HG03354 (cell line): ENCODE results near the gene S100A10.

Experiments used
- ATAC-seq: cut with Tn5 transposase; IDR thresholded peaks from one replicate; pipeline ENCODE4 v1.9.1; 2021; ENCODE audit warnings: mild to moderate bottlenecking; ENCODE audit not compliant: unreplicated experiment, poor library complexity, severe bottlenecking

The S100A10 gene, protein sequence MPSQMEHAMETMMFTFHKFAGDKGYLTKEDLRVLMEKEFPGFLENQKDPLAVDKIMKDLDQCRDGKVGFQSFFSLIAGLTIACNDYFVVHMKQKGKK

DNA sequence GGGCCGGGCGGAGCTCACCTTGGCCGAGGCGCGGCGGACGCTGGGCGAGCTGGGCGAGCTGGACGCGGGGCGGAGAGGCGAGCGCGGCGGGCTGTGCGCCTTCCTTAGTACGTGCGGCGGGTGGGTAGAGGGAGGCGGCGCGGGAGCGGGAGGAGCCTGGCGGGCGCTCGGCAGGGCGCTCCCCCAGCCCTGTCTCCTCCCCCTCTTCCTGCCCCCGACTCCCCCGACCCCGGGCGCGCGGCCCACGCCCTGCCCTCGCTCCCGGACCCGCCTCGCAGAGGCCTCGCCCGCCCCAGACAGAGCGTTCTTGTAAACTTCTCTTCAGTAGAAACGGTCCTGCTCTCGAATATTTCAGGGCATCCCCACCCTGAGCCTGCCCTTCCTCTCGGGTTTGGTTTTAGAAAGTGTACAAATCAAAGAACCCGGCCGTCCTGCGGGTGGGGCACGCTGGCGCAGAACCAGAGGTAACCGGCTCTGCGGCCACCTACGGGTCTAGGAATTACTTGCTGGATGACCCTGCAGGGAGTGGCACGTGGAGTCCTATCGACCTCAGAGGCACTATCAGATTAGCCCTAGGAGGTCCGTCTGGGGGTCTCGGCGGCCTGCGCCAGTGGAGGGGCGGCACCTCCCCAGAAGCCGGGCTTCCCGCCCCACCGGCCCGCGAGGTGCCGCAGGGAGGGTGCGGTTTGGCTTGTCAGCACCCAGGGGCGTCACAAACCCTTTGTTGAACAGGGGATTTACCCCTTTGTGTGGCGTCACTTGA is at the start of gene S100A10:
TSS of gene S100A10 (minus strand) at position 126 of the 763 bp plus-strand sequence. CDS start 7,629 bp downstream, outside the sequence.
- no peak for ATAC-seq

DNA sequence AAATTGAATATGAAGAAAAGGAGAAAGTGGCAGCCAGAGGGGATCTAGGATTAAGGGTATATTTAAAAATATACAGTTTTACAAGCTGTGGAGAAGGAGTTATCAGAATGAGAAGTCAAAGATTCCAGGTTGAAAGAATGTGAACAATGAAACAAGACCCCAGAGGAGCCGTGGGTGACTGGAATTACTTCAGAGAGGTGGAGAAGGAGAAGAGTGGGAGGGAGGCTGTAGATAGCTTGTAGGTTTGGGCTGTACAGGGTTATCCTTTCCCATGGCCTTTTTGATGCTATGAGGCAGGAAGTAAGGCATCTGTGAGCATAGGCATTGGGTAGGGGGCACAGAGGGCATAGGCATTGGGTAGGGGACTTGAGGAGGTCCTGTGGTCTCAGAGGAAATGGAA is 48.4 kb upstream of the S100A10 start:
- ATAC-seq, result no peak

DNA sequence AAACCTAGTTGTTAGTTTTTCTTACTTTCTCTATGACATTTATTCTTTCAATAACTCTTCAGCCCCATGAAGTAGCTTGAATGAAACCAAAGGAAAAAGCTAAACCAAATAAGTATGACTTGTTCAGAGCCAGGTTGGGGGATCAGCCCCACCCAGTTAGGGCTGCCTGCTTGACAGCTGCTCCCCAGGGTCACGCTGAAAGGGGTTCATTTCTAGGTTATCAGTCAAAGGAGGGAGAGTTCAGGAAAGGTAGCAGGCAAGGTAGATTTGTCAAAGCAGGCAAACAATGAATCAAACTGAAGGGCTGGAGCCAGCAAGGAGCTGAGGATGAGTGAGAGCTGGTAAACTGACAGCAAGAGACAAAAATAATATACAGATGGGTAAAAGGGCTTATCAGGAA is 46.2 kb upstream of the S100A10 start:
- ATAC-seq, result no peak

DNA sequence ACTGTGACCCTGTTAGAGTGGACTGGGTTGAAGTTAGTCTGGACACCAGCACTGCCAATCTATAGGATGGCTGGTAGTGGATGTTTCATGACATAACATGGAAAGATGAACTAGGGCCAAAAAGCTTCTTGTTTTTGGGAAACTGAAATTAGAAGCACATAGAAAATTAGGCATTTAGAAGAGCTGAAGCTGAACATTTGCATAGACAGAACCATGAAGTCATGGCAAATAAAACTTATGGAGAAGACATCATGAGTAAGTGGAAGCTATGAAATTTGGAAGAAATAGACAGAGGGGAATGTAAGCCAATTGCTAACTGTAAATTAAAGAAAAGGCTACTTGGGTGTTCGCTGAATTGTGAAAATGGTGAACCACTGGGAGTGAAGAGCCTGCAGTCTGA is 45.8 kb upstream of the S100A10 start:
- no peak for ATAC-seq

DNA sequence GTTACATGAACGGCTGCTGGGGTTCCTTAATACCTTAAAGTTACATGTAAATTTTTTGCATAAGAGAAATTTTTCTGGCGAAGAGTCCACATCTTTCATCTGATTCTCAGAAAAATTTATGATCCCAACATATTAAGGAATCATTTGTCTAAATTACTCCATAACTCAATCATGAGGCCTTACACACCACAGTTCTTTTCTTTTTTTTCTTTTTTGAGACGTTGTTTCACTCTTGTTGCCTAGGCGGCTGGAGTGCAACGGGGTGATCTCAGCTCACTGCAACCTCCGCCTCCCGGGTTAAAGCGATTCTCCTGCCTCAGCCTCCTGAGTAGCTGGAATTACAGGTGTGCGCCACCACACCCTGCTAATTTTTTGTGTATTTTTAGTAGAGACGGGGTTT is 45.2 kb upstream of the S100A10 start:
- no peak for ATAC-seq

DNA sequence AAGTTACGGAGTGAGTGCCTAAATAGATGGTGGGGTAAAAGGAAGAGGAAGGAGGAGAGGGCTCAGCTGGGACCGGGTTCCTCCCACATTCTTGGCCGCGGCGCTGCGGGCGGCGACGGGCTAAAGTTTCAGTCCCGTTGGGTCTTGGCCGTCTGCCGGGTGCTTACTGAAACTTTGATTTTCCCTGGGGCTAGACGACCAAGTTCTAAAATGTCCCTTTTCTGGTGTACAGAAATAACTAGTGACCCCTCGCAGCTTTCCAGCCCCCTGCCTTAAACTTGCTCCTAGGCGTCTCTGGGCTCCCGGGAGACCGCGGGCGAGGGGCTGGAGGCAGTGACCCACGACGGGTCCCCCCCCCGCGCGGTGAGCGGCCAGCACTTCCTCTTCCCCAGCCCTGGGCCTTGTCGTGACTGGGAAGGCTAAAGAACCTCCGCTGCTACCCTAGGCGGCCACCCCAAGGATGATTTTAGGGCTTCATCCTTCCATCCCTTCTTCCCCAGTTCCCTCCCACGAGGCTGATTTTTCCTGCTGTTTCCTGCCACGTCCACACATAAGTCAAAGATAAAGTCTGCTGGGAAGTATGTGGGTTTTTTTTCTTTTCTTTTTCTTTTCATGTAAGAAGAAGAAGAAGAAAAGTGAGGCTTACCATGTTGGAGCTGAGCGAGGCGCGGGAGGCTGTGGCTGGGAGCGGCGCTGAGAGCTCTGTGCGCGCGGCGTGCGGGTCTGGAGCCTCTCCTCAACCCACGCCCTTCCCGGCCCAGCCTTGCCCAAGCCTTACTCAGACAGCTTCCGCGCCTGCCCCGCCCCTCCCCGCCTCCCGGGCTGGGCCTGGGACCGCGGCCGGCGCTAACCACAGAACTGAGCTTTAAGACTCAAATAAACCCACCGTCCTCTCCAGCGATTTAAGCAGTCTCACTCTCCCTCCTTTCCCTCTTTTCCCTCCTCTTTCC is 42.9 kb upstream of the S100A10 start, which contains the start of gene S100A11:
TSS of gene S100A11 (minus strand) at position 738 of the 950 bp plus-strand sequence. CDS start at position 649, 89 bp downstream.
- peak; percentile 43 for ATAC-seq

DNA sequence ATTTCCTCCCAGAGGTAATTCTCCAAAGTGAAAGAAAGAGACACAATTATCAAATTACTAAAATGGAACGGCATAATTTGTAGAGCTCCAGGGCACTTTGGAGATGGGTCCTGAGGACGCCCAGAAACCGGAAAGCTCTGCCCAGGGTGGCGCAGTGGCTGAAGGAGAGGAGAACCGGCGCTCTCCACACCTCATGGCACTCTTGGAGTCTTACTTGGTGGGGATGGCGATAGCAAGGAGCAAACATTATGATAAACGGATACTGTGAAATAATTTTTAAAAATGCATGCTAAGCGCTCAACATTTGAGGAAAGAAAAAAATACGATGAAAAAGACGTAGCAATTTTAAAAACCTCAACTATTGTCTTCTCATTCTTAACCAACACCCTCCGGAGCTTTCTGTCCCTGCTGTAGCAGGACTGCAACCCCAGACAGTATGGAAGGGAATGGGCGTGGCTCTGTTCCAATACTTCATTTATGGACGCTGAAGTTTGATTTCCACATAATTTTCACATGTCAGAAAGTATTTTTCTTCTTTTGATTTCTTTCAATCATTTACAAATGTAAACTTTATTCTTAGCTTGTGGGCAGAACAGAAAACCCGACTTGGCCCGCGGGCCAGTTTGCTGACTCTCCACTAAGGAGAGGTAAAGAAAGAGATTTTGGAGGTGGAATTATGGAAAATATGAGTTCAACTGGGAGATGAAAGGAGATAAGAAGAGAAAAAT is 42.0 kb upstream of the S100A10 start:
- ATAC-seq, result no peak

DNA sequence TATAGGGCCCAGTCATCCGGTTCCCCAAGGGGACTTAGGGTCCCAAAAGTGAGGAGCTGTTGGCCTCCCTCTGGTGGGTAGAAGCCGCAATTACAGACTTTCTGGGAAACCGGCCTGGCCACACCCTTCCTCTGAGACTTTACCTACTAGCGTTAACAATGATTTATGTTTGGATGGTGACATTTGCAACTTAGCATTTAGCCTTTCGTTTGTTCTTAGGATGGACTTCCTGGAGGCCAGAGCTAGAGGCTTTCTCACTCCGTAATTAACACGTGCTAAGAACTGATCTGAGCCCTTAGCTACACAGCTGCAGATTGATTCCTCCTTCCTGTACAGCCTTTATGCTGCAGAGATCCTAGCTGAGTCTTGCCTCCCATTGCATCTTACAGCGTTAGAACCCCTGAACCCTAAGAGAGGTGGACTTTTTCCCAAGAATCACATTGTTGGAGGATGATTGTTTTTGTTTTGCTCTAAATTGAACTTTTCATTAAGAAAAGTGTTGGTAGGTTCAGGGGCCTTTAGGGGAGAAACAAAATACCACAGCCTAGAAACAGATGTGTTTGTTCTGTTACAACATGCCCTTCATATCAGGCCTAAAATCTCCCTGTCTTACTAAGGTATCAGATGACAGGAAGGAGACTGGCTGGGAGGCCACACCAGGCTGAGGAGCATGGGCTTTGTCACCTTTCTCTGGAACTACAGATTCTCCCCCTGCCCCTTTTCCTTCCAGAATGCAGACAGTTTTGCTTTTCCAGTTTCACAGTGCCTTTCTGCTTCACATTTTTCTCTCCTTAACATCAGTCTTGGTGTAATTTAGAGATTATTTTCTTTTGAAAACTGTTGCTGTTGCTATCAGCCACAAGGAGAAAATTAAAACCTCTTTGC is 41.2 kb upstream of the S100A10 start:
- ATAC-seq, result peak; percentile 59

DNA sequence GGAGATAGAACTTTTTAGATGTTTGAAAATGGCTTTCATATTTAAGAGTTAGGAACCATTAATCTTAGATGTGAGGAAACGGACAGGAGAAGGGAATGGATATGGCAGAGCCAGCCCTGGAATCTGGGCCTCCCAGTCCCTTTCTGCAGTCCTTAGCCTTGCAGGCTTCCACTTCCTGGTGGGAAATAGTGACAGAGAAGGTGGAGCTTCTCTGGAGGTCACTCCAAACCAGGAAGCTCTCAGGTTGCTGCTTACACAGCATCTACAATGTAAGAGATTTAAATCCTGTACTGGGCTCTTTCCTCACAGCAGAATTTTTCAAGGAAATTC is 40.6 kb upstream of the S100A10 start:
- peak; percentile 9 for ATAC-seq

DNA sequence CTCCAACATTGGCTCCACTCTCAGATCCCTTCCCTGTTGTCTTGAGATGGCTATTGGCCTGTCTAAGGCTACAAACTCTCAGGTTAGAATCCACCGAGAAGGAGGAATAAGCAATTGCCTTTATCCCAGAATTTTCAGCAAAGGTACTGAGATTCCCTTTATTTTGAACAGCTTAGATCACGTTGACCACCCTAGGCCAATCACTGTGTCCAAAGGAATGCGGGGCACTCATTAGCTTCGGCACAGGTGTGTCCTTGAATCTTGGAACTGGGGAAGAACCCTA is 36.2 kb upstream of the S100A10 start:
- no peak for ATAC-seq

DNA sequence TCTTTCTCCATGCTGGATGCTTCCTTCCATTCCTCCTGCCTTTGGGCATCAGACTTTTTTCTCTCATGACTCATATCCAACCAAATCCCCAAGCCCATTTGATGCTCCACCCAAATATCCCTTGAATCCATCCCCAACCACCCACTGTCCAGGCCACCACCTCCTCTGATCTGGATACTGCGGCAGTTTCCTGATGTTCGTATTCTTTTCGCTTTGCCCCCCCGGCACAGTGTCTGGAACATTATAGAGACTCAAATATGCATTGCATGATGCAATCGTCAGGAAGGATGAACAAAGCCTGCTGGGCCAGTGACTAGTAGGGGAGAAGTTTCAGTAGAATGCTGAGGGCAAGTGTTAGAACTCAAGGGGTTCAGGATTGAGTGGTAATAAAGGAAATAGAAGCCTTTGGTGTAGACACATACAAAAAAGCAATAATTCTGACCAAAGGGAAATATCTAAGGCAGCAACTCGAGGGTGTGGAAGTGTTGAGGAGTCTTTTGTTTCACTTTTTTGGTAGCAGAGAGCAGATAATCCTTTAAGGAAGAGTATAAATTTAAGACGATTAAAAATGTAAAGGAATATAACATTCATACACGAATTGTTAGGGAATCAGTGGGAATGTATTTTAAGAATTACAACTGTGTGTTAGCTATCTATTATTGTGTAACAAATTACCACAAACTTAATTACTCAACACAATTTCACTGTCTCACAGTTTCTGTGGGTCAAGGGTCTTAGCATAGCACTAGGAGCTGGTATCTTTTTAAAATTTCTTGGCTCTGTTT is 35.7 kb upstream of the S100A10 start:
- ATAC-seq, result no peak

DNA sequence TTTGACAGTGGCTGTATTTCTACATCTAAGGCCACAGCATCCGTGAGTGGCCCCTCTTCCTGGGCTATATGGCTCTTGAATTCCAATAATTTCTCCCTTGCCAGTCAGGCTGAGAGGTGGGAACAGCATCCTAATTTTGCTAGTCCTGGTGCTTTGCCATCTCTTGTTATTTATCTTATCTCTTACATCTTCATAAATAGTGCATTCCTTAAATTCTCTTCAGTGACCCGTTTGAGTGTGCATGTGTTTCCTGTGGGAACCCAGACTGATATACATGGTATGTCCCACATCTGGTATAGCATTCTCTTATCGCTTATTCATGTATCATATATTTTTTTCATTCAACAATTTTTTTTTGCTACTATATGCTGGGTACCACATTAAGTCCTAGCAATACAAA is 33.2 kb upstream of the S100A10 start:
- no peak for ATAC-seq

DNA sequence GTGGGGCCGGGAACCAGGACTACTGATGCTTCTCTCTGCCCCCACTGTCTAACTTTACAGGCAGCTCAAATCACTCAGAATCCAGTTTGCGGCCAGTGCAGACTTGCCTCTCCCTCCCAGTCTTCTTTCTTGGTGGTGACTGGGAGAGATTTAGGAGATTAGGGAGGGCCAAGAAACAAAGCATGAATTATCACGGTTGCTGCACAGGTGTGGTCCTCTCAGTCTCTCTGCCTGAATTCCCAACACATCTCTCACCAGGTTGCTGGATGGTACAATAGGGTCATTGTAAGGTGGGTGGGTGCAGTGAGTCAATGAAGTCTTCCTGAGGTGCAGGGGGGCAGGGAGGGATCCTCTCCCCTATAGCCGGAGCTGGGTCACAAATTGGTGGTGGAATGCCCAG is 30.6 kb upstream of the S100A10 start:
- no peak for ATAC-seq

DNA sequence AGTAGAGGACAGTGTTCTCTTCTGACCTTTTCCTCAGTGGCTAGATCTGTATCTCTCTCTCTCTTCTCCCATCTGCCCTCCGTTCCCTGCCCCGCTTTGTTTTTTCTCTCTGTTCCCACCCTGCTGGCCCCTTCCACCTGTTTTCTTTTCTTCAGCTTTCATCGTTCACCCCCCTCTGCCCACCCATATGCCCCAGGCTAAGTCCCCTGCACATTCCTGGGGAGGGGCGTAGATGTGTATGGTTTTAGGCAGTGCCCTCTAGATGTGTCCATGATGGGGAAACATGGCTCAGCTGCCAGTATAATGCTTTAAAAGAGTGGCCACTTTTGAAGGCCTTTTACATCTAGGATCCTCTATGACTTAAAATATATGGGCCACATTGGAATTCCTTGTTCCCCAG is 29.6 kb upstream of the S100A10 start:
- ATAC-seq, result no peak

DNA sequence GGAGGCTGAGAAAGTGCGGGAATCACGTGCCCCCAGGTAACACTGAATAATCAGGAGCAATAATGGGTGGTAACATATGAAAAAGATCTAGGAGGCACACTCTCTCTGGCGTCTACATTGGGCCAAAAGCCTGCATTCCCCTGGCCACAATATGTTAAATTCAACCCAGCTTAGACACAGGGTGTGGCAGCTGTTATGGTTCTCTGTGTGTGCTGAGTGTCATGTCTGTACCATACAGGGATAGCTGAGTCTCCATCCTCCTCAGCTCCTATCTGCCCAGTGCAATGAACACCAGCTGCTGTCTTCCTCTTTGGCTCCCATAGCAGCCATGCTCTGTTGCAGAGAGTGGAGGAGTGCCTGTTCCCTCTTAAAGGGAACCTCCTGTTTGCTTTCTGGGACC is 28.8 kb upstream of the S100A10 start:
- ATAC-seq, result no peak

DNA sequence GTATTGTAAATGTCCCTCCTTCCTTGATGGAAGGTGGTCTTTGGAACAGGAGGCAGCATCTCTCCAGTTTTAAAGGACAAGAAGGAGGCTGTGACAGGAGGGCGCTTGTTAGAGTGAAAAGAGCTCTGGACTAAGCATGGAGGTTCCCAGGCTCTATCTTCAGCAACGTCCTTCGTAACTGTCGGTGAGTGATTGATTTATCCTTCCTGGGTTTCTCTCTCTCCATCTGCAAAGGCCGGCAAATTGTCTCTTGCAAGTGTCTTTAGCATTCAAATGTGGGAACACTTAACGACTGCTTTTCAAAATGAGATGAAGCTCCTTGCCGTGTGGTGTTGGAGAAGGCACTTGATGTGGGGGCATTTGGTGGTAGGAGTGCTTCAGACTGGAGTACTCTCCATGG is 27.9 kb upstream of the S100A10 start:
- ATAC-seq, result no peak

DNA sequence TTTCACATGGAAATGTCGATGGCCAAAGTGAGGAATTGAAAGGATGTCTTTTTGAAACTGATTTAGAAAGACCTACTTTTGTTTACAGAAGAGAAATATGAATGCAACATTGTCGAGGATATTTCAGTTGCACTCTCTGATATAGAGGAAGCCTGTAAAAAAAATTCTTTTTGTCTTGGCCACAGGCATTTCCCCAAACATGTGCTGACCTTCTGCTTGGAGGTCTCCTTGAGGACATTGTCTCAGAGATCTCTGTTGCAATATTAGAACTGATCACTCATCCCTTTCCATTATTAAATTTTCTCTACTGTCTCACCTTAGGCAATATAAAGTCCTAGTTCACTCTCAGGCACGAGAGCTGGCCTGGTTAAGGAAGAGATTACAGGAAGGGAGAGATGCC is 27.2 kb upstream of the S100A10 start:
- ATAC-seq, result no peak

DNA sequence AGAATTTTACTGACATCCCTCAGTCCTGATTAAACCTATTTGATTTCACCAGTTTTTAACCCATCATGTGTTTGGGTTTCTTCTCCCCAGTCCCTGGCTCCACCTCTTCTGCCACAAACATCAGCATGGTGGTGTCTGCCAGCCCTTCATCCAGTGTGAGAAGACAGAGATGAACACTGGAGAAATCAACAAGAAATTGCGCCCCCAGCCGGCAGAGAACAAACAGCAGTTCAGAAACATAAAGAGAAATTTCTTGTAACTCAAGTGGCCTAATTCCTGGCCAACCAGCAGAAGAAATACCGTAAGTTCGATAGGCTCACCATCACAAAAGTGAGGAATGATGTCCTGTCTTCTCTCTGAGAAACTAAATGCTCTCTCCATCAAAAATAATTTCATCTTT is 24.9 kb upstream of the S100A10 start:
- no peak for ATAC-seq

DNA sequence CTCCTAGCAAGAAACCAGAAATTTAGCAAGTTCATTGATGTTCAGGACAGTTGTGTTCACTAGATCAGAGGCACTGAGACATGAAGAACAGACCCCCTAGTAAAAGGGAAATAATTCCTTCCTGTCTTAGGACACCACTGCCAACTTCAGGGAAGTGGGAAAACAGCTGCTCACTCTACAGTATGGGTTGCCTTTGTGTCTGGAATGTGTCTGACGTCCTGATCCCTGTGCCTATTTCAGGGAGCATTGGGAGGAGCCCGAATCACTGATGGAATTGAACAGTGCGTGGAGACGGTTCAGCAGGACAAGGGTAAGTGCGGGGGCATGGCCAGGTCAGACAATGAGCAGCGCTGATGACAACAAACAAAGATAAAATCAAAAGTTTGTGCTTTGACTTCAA is 22.1 kb upstream of the S100A10 start:
- no peak for ATAC-seq
